Stimulated activated CD4-positive, alpha-beta T cell treated with anti-CD3 and anti-CD28 coated beads, Interleukin-15, amount 100 ng/mL, for 48 hours (primary cell): ENCODE data around the gene TNFAIP6.
"Not testable (repeated sequence)": the region's sequence is repeated elsewhere in the genome, so short reads cannot be mapped to it uniquely, and the experiment has no call there.

Experiments used
- DNase-seq, 2 donors: peaks; one replicate each; pipeline ENCODE4 v3.0.0-alpha.2; 2020; ENCODE audit warnings: low read depth in 2 of 2

Gene TNFAIP6

GRCh38 chr2:151417650-151418049 lies 60.3 kb downstream of the TNFAIP6 start:
- DNase-seq, result no peak

GRCh38 chr2:151421681-151422080 lies 64.3 kb downstream of the TNFAIP6 start:
- not testable (repeated sequence) for DNase-seq

- no peak for DNase-seq
Observed at GRCh38 chr2:151422917-151423439, 65.6 kb downstream of the TNFAIP6 start.

- DNase-seq, result no peak
Observed at GRCh38 chr2:151423760-151424159, 66.4 kb downstream of the TNFAIP6 start.
